Hepatocyte (in vitro differentiated cells): ENCODE data around the gene PKNOX2. TPM values are rescaled to one million over a fixed set of nuclear protein-coding genes. Genes with fewer than 3 reads are reported as not detected.
A peak's percentile ranks its signal among the peaks of the same experiment; 100 is the strongest.

Source experiments
- DNase-seq: peaks from one replicate; pipeline ENCODE4 v3.0.0-alpha.2; 2016; ENCODE audit warnings: low spot score
- H2AFZ ChIP-seq: fragments of 200-600 bp; sonication (generic); 2 replicates; pipeline ENCODE4 v1.6.0; 2016; ENCODE audit warnings: antibody characterized with exemption, mild to moderate bottlenecking
- H3K27ac ChIP-seq: fragments of 200-600 bp; sonication (generic); 2 replicates; pipeline ENCODE4 v1.5.1; 2016; ENCODE audit warnings: mild to moderate bottlenecking
- H3K27me3 ChIP-seq: fragments of 200-600 bp; sonication (generic); 2 replicates; pipeline ENCODE4 v1.6.1; 2016
- H3K36me3 ChIP-seq: fragments of 200-600 bp; sonication (generic); replicated peaks from 2 replicates; pipeline ENCODE4 v1.5.1; 2016; ENCODE audit warnings: low read depth; ENCODE audit not compliant: insufficient read depth
- H3K4me1 ChIP-seq: fragments of 200-600 bp; sonication (generic); 2 replicates; pipeline ENCODE4 v1.5.1; 2016; ENCODE audit warnings: mild to moderate bottlenecking, moderate library complexity; ENCODE audit not compliant: insufficient read depth
- H3K4me2 ChIP-seq: fragments of 200-600 bp; sonication (generic); 2 replicates; pipeline ENCODE4 v1.6.0; 2016
- H3K4me3 ChIP-seq: fragments of 200-600 bp; sonication (generic); 2 replicates; pipeline ENCODE4 v1.5.1; 2016; ENCODE audit warnings: mild to moderate bottlenecking
- H3K79me2 ChIP-seq: fragments of 200-600 bp; sonication (generic); 2 replicates; pipeline ENCODE4 v1.6.0; 2017; ENCODE audit warnings: mild to moderate bottlenecking
- H3K9me2 ChIP-seq: fragments of 200-600 bp; sonication (generic); replicated peaks from 2 replicates; pipeline ENCODE4 v1.6.0; 2017; ENCODE audit warnings: mild to moderate bottlenecking; ENCODE audit not compliant: insufficient read depth
- H3K9me3 ChIP-seq: fragments of 200-600 bp; sonication (generic); 2 replicates; pipeline ENCODE4 v1.5.1; 2016; ENCODE audit warnings: low read depth, mild to moderate bottlenecking
- H4K20me1 ChIP-seq: fragments of 200-600 bp; sonication (generic); 2 replicates; pipeline ENCODE4 v1.6.0; 2016; ENCODE audit warnings: mild to moderate bottlenecking; ENCODE audit not compliant: insufficient read depth, poor library complexity, severe bottlenecking
- CTCF ChIP-seq: fragments of 200-600 bp; sonication (generic); IDR thresholded peaks from 2 replicates; pipeline ENCODE4 v1.5.1; 2016; ENCODE audit warnings: antibody characterized with exemption, mild to moderate bottlenecking; ENCODE audit not compliant: poor library complexity
- EZH2 ChIP-seq: fragments of 200-600 bp; sonication (generic); IDR thresholded peaks from 2 replicates; pipeline ENCODE4 v1.6.1; 2016; ENCODE audit warnings: antibody characterized with exemption, mild to moderate bottlenecking, borderline replicate concordance
- EZH2phosphoT487 ChIP-seq: fragments of 200-600 bp; sonication (generic); IDR thresholded peaks from one replicate; pipeline ENCODE4 v1.6.1; 2018; ENCODE audit warnings: antibody characterized with exemption, mild to moderate bottlenecking, low read depth, moderate library complexity; ENCODE audit not compliant: unreplicated experiment, severe bottlenecking
- WGBS: methylation state at CpG from one replicate; pipeline ENCODE4 v1.1.6; 2016; ENCODE audit warnings: low lambda C conversion rate; ENCODE audit errors: missing lambda C conversion rate; 5-methylcytosine and 5-hydroxymethylcytosine counted together
- polyA plus RNA-seq: library from polyadenylated mRNA; unstranded; fragments of >200 nt; fragmentation: Nextera tagmentation; extraction: Ambion mirVana; gene quantifications from 2 replicates; pipeline ENCODE4 v1.2.1, GENCODE V29; 2016
- total RNA-seq: library from RNA; depleted of rRNA; stranded (reverse); fragments of >200 nt; gene quantifications from 2 replicates; pipeline ENCODE4 v1.2.3, GENCODE V29; 2014

The PKNOX2 gene
- total and polyA plus RNA-seq, 2 experiments from 2014 or later: 3.0 to 3.1 TPM

DNA sequence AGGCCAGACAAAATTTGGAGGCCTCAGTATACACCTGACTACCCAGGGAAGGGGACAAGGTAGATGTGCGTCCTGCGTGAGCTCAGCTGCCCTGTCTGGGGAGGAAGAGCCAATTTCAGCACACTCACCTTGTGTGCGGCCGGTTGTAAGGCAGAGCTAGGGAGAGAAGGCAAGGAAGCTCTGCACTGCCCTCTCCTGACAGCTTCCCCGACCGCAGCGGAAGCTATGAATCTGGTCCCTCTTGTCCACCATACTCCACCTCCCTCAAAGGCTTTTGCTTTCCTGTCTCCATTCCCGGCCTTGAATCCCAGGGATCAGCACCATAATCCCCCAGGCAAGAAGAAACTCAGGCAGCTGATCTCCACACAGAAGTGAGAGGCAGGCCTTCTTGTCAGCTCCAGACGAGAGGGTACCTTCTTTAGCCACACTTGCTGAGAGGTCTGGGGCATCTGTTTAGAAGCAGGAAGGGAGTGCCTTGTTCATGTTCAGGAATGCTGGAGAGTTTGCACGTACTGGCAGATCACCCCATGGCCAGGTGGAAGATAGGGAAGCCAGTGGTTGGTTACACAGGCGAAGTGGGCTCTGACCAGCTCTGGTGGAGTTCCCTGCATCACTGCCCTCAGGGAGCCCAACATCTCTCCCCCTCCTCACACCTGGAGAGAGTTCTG is 269.0 kb downstream of the PKNOX2 start:
- H3K4me3 ChIP-seq: no peak overlapping the region
- TF ChIP-seq CTCF (peak; percentile 65), EZH2phosphoT487 (no peak), EZH2 (no peak)
- H3K4me2 ChIP-seq: no peak overlapping the region
- H3K27ac ChIP-seq: no peak overlapping the region
- peak overlapping the region; percentile 56 for H2AFZ ChIP-seq
- 20% methylated on average over 11 of the region's 11 CpGs for WGBS
- H3K9me2 ChIP-seq: no peaks in the 10 kb centered on the region
- H3K4me1 ChIP-seq: peaks cover 3% of the 10 kb centered on the region
- no peaks in the 10 kb centered on the region for H3K27me3 ChIP-seq
- H3K36me3 ChIP-seq: no peaks in the 10 kb centered on the region
- no peaks in the 10 kb centered on the region for H3K79me2 ChIP-seq
- DNase-seq: peak; percentile 83
- no peaks in the 10 kb centered on the region for H3K9me3 ChIP-seq
- no peaks in the 10 kb centered on the region for H4K20me1 ChIP-seq

DNA sequence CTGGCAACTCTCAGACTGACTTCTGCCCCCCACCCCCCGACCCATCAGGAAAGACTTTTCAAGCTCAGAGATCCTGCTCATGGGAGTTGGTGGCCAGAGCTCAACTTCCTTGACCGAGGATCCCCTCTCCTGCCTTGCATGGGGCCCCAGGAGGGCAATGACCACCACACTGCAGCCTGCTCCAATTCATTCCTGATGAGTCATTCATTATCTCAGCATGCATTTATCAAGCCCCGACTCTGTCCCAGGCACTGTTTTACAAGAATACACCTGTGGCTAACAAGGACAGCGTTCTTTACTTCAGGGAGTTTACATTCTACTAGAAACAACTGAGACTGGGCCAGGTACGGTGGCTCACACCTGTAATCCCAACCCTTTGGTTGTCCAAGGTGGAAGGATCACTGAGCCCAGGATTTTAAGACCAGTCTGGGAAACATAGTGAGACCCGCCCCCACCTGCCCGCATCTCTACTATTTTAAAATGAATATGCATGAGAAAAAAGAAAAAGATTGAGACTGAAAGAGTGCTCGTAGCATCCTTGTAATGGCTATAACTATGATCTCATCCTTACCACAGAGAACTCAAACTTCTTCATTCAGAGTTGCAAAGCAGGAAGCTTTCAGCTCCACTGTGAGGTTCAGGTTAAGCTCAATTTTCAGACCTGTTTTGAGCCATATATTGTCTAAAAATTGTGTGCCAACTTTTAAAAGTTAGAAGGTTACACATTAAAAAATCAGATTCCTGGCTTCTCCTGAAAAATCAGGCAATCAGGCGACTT is 271.1 kb downstream of the PKNOX2 start:
- Histone ChIP-seq H3K79me2 (no peaks in the 10 kb centered on the region), H3K36me3 (no peaks in the 10 kb centered on the region), H4K20me1 (no peaks in the 10 kb centered on the region), H3K27ac (no peak overlapping the region), H2AFZ (no peak overlapping the region), H3K4me1 (peaks cover 3% of the 10 kb centered on the region), H3K4me3 (no peak overlapping the region), H3K9me3 (no peaks in the 10 kb centered on the region), H3K4me2 (no peak overlapping the region), H3K27me3 (peaks cover 2% of the 10 kb centered on the region), H3K9me2 (no peaks in the 10 kb centered on the region)
- TF ChIP-seq EZH2 (no peak), CTCF (no peak), EZH2phosphoT487 (no peak)
- DNase-seq: no peak
- WGBS: 74% methylated on average over 9 of the region's 9 CpGs

GRCh38 chr11:125441648-125442410 is 277.3 kb downstream of the PKNOX2 start:
- TF ChIP-seq EZH2phosphoT487 (no peak), CTCF (no peak), EZH2 (no peak)
- H3K4me2 ChIP-seq: no peak overlapping the region

More at GRCh38 chr11:125441648-125442410, 277.3 kb downstream of the PKNOX2 start:
- Histone ChIP-seq H3K4me1 (no peaks in the 10 kb centered on the region), H3K9me2 (no peaks in the 10 kb centered on the region), H3K27ac (no peak overlapping the region), H3K79me2 (no peaks in the 10 kb centered on the region), H4K20me1 (no peaks in the 10 kb centered on the region), H3K36me3 (no peaks in the 10 kb centered on the region), H3K27me3 (peaks cover 16% of the 10 kb centered on the region), H3K4me3 (no peak overlapping the region), H2AFZ (no peak overlapping the region), H3K9me3 (no peaks in the 10 kb centered on the region)
- 69% methylated on average over 11 of the region's 11 CpGs for WGBS
- no peak for DNase-seq
